Fibroblast of lung (primary cell): ENCODE results near the gene CPZ. TPM values are rescaled to one million over a fixed set of nuclear protein-coding genes. Genes with fewer than 3 reads are reported as not detected.
A peak's percentile ranks its signal among the peaks of the same experiment; 100 is the strongest.

Experiments used
- DNase-seq, 2 donors: peaks; one replicate each; pipeline versions ENCODE4 v3.0.0 to v3.0.0-alpha.2; 2010; ENCODE audit warnings: low read depth in 2 of 2
- H2AFZ ChIP-seq: 2 replicates; pipeline ENCODE4 v1.5.1; 2012; ENCODE audit warnings: low read length, control low read depth, inconsistent platforms
- H3K27ac ChIP-seq: 2 replicates; pipeline ENCODE4 v1.5.1; 2011; ENCODE audit warnings: low read length, control low read depth; ENCODE audit not compliant: insufficient read depth
- H3K27me3 ChIP-seq: 2 replicates; pipeline ENCODE4 v1.5.1; 2011; ENCODE audit warnings: mild to moderate bottlenecking, low read length; ENCODE audit not compliant: control insufficient read depth, insufficient read depth
- H3K36me3 ChIP-seq: 2 replicates; pipeline ENCODE4 v1.5.1; 2011; ENCODE audit warnings: low read length; ENCODE audit not compliant: control insufficient read depth, insufficient read depth
- H3K4me1 ChIP-seq: 2 replicates; pipeline ENCODE4 v1.5.1; 2011; ENCODE audit warnings: low read length; ENCODE audit not compliant: control insufficient read depth, insufficient read depth; ENCODE audit errors: extremely low read depth
- H3K4me2 ChIP-seq: 2 replicates; pipeline ENCODE4 v1.5.1; 2011; ENCODE audit warnings: low read length, control low read depth; ENCODE audit not compliant: insufficient read depth; ENCODE audit errors: extremely low read depth
- H3K4me3 ChIP-seq, 4 experiments: fragments of 200-600 bp in 1 of 4; sonication (generic) in 1 of 4; replicated peaks in 1 of 4; 2 replicates each; pipeline ENCODE4 v1.5.1; 2011 to 2016; ENCODE audit warnings: low read length in 4 of 4, low read depth in 3 of 4, mild to moderate bottlenecking in 3 of 4, control low read depth in 2 of 4, inconsistent platforms in 1 of 4, mixed read lengths in 1 of 4; ENCODE audit not compliant: insufficient read depth in 1 of 4; ENCODE audit errors: control extremely low read depth in 1 of 4
- H3K79me2 ChIP-seq: 2 replicates; pipeline ENCODE4 v1.5.1; 2012; ENCODE audit warnings: mild to moderate bottlenecking, low read length, inconsistent platforms; ENCODE audit not compliant: control insufficient read depth, insufficient read depth
- H3K9ac ChIP-seq: 2 replicates; pipeline ENCODE4 v1.5.1; 2011; ENCODE audit warnings: mild to moderate bottlenecking, low read length, control low read depth; ENCODE audit not compliant: insufficient read depth
- H3K9me3 ChIP-seq: 2 replicates; pipeline ENCODE4 v1.5.1; 2012; ENCODE audit warnings: low read depth, low read length; ENCODE audit not compliant: control insufficient read depth, insufficient read depth
- H4K20me1 ChIP-seq: 2 replicates; pipeline ENCODE4 v1.5.1; 2011; ENCODE audit warnings: low read length; ENCODE audit not compliant: control insufficient read depth, insufficient read depth; ENCODE audit errors: extremely low read depth
- EZH2 ChIP-seq: IDR thresholded peaks from 2 replicates; pipeline ENCODE4 v1.5.1; 2012; ENCODE audit warnings: low read length, control low read depth, mild to moderate bottlenecking; ENCODE audit errors: missing control alignments
- polyA plus RNA-seq, 2 donors: library from polyadenylated mRNA; depleted of rRNA in 1 of 2; stranded (reverse) in 1 of 2; unstranded in 1 of 2; fragments of >200 nt; gene quantifications; 2 replicates each; pipeline ENCODE4 v1.2.1, GENCODE V29; 2011 to 2012; ENCODE audit warnings: missing spikeins in 1 of 2
- total RNA-seq: library from RNA; depleted of rRNA; stranded (reverse); fragments of >200 nt; gene quantifications from 2 replicates; pipeline ENCODE4 v1.2.1, GENCODE V29; 2014
- TF ChIP-seq, protein P1 (sequence below), 2 donors: IDR thresholded peaks in 1 of 2; conservative IDR thresholded peaks in 1 of 2; 1 replicate in 1 of 2; 2 replicates in 1 of 2; pipeline ENCODE4 v1.5.1; 2011 to 2012; ENCODE audit warnings: low read length in 2 of 2, control low read depth in 1 of 2, inconsistent platforms in 1 of 2, low read depth in 1 of 2, mild to moderate bottlenecking in 1 of 2

The CPZ gene
- total and polyA plus RNA-seq, 2 donors (not counting 1 experiment from before 2014, with no cell fraction given), result 7.1 to 24.4 TPM

DNA sequence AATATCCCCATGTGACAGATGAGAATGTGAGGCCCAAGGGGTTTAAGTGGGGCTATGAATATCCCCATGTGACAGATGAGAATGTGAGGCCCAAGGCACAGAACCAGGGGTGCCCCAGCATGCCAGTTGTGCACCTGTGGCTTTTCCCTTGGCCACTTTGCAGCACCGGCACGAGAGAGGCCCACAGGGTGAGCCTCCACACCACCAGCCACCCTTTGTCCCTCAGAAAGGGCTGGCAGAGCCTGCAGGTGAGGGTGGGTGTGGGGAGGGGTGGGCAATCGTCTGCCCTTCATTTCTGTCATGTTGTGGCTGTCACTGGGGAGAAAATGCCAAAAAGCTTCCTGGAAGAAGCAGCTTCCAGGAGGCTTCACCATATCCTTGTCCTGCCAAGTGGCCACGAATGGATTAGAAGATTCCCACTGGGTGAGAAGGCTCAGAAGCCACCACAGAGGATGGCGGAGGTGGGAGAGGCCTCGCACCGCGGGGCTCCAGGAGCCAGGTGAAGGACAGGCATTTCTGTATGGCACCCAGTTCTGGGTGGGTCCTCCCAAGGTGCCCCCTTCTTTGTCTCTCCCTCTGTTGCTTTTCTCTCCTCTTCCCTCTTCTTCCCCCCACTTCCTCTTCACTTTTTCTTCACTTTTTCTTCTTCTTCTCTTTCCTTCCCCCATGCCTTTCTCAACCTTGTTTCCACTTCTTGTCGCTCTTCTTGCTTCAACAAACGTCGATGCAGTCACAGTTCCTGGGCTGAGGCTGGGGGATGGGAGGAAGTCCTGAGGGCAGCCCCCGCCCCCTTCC is 12.8 kb upstream of the CPZ start:
- Histone ChIP-seq H3K9me3 (no peaks in the 10 kb centered on the region), H4K20me1 (no peaks in the 10 kb centered on the region), H3K4me1 (no peaks in the 10 kb centered on the region), H3K36me3 (no peaks in the 10 kb centered on the region), H3K4me2 (no peak overlapping the region), H3K27ac (no peak overlapping the region), H3K27me3 (peaks cover 12% of the 10 kb centered on the region), H3K9ac (no peak overlapping the region), H2AFZ (no peak overlapping the region), H3K79me2 (no peaks in the 10 kb centered on the region), H3K4me3 (no peak overlapping the region)
- TF ChIP-seq, protein P1, sequence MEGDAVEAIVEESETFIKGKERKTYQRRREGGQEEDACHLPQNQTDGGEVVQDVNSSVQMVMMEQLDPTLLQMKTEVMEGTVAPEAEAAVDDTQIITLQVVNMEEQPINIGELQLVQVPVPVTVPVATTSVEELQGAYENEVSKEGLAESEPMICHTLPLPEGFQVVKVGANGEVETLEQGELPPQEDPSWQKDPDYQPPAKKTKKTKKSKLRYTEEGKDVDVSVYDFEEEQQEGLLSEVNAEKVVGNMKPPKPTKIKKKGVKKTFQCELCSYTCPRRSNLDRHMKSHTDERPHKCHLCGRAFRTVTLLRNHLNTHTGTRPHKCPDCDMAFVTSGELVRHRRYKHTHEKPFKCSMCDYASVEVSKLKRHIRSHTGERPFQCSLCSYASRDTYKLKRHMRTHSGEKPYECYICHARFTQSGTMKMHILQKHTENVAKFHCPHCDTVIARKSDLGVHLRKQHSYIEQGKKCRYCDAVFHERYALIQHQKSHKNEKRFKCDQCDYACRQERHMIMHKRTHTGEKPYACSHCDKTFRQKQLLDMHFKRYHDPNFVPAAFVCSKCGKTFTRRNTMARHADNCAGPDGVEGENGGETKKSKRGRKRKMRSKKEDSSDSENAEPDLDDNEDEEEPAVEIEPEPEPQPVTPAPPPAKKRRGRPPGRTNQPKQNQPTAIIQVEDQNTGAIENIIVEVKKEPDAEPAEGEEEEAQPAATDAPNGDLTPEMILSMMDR (conservative IDR thresholded peaks at IDR 0.05 in 1 of 2, IDR thresholded peaks at IDR 0.05 in 1 of 2; ENCODE audit: low read depth in 1 of 2, low read length in 2 of 2), result no peak
- TF ChIP-seq EZH2, result no peak
- DNase-seq, result no peak

DNA sequence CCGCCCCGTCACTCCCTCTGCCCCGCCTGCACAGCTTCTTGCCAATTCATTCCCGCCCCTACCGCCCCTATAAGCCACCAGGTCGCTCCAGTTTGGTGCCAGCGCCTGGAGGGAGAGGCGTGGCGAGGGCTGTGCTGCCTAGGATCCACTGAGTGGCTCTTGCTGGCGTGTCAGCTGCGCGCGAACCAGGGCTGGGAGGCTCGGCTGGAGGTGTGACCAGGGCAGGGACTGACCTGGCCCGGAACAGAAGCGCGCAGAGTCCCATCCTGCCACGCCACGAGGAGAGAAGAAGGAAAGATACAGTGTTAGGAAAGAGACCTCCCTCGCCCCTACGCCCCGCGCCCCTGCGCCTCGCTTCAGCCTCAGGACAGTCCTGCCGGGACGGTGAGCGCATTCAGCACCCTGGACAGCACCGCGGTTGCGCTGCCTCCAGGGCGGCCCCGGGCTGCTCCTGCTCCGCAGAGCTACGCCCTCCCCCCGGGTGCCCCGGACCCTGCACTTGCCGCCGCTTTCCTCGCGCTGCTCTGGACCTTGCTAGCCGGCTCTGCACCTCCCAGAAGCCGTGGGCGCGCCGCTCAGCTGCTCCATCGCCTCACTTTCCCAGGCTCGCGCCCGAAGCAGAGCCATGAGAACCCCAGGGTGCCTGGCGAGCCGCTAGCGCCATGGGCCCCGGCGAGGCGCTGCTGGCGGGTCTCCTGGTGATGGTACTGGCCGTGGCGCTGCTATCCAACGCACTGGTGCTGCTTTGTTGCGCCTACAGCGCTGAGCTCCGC is 12.1 kb upstream of the CPZ start, which contains the start of gene GPR78:
TSS of gene GPR78 (plus strand) at position 72 of the 773 bp plus-strand sequence. CDS start at position 663, 591 bp downstream.
- Histone ChIP-seq H3K4me2 (no peak within 1 kb of the TSS), H3K36me3 (no peaks in the 10 kb centered on the region), H3K4me3 (no peak within 1 kb of the TSS), H3K27ac (no peak within 1 kb of the TSS), H4K20me1 (no peaks in the 10 kb centered on the region), H2AFZ (no peak within 1 kb of the TSS), H3K79me2 (no peaks in the 10 kb centered on the region), H3K9me3 (no peaks in the 10 kb centered on the region), H3K4me1 (no peaks in the 10 kb centered on the region), H3K27me3 (peaks cover 12% of the 10 kb centered on the region), H3K9ac (no peak within 1 kb of the TSS)
- TF ChIP-seq EZH2, result no peak
- TF ChIP-seq, protein P1 (conservative IDR thresholded peaks at IDR 0.05 in 1 of 2, IDR thresholded peaks at IDR 0.05 in 1 of 2; ENCODE audit: low read depth in 1 of 2, low read length in 2 of 2), result no peak
- peak; percentile 44 to 60 for DNase-seq

DNA sequence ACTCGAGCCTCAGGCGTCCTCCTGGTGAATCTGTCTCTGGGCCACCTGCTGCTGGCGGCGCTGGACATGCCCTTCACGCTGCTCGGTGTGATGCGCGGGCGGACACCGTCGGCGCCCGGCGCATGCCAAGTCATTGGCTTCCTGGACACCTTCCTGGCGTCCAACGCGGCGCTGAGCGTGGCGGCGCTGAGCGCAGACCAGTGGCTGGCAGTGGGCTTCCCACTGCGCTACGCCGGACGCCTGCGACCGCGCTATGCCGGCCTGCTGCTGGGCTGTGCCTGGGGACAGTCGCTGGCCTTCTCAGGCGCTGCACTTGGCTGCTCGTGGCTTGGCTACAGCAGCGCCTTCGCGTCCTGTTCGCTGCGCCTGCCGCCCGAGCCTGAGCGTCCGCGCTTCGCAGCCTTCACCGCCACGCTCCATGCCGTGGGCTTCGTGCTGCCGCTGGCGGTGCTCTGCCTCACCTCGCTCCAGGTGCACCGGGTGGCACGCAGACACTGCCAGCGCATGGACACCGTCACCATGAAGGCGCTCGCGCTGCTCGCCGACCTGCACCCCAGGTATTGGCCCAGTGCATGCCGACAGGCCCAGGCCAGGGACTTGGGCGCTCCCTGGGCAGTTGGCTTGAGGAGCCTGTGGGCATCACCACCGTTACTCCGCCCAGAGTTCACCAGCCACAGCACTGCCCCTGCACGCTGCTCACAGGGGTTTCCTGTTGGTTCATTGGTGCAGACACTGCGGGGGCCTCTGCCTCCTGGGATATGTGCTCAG is 11.3 kb upstream of the CPZ start:
- Histone ChIP-seq H3K9me3 (no peaks in the 10 kb centered on the region), H3K36me3 (no peaks in the 10 kb centered on the region), H3K27ac (no peak overlapping the region), H2AFZ (no peak overlapping the region), H3K4me3 (no peak overlapping the region), H3K9ac (no peak overlapping the region), H3K4me1 (no peaks in the 10 kb centered on the region), H3K79me2 (no peaks in the 10 kb centered on the region), H3K27me3 (peaks cover 12% of the 10 kb centered on the region), H3K4me2 (no peak overlapping the region), H4K20me1 (no peaks in the 10 kb centered on the region)
- TF ChIP-seq EZH2, result no peak
- TF ChIP-seq, protein P1 (conservative IDR thresholded peaks at IDR 0.05 in 1 of 2, IDR thresholded peaks at IDR 0.05 in 1 of 2; ENCODE audit: low read depth in 1 of 2, low read length in 2 of 2), result no peak
- no peak for DNase-seq
